ENCODE measurements around the gene NDUFB6.
A peak's percentile ranks its signal among the peaks of the same experiment; 100 is the strongest.
"Not testable (repeated sequence)": the region's sequence is repeated elsewhere in the genome, so short reads cannot be mapped to it uniquely, and the experiment has no call there.

The NDUFB6 gene

DNA sequence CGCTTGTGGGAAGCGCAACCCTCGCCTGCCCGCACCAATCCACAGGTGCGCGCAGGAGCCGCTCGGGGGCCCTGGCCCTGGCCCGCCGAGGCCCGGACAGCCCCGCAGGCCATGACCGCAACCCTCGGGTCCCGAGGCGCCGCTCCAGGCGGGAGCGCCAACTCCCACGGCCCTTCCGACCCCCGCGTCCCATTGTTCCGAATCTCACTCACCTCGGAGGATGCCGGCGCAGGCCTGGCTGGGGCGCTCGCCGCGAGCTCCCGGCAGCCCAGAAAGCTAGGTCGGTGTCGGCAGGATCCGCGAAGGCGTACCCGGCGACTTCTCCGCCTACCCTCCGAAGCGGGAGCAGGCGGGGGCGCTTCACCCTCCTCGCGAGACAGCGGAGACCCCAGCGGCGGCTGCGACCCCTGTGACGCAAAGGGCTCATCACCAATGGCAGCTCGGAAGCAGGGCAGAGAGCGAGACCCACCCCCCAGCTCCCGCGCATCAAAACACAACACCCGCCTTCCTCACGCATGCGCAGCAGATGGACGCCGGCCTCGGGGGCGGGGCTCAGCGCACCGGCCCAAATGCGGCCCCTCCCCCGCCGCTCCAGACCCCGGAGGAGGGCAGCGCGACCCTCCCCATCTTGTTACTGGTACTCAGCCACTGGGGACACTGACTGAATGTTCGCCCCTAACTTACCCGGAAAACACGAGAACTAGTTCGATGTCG is 22.2 kb downstream of the NDUFB6 start:
- TF ChIP-seq, protein P1, sequence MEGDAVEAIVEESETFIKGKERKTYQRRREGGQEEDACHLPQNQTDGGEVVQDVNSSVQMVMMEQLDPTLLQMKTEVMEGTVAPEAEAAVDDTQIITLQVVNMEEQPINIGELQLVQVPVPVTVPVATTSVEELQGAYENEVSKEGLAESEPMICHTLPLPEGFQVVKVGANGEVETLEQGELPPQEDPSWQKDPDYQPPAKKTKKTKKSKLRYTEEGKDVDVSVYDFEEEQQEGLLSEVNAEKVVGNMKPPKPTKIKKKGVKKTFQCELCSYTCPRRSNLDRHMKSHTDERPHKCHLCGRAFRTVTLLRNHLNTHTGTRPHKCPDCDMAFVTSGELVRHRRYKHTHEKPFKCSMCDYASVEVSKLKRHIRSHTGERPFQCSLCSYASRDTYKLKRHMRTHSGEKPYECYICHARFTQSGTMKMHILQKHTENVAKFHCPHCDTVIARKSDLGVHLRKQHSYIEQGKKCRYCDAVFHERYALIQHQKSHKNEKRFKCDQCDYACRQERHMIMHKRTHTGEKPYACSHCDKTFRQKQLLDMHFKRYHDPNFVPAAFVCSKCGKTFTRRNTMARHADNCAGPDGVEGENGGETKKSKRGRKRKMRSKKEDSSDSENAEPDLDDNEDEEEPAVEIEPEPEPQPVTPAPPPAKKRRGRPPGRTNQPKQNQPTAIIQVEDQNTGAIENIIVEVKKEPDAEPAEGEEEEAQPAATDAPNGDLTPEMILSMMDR (conservative IDR thresholded peaks at IDR 0.05), result no peak
- no peak for TF ChIP-seq ZFX (IDR thresholded peaks at IDR 0.05)
- H3K27ac ChIP-seq, result peak overlapping the region; percentile 83

DNA sequence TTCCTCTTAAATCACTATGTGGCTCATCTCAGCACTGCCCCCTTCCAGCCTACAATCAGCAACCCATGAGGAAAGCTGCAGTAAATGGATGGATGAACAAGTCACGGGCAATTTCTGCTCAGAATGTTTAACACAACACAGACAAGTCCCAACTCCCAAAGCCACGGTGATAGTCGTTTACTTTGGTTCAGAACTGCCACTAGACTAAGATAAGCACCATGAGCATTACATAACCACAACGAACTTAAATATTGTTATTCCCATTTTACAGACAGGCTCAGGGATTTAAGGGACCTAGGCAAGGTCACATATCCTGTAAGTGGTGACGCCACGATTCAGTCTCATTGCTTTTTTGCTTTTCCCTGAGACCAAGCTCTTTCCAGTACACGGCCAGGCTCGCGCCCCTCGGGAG is 22.8 kb downstream of the NDUFB6 start:
- TF ChIP-seq ZFX (IDR thresholded peaks at IDR 0.05), result no peak
- TF ChIP-seq, protein P1 (conservative IDR thresholded peaks at IDR 0.05), result 0 out of 2 replicates have a peak, but pooled peaks have one; percentile 3
- peak overlapping the region; percentile 83 for H3K27ac ChIP-seq

DNA sequence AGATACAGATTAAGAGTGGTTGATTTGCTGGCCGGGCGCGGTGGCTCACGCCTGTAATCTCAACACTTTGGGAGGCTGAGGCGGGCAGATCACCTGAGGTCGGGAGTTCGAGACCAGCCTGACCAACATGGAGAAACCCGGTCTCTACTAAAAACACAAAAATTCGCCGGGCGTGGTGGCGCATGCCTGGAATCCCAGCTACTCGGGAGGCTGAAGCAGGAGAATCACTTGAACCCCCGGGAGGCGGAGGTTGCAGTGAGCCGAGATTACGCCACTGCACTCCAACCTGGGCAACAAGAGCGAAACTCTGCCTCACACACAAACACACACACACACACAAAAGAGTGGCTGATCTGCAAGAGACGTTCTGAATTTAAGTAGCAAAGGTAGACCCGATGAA is 24.7 kb downstream of the NDUFB6 start:
- not testable (repeated sequence) for H3K27ac ChIP-seq

DNA sequence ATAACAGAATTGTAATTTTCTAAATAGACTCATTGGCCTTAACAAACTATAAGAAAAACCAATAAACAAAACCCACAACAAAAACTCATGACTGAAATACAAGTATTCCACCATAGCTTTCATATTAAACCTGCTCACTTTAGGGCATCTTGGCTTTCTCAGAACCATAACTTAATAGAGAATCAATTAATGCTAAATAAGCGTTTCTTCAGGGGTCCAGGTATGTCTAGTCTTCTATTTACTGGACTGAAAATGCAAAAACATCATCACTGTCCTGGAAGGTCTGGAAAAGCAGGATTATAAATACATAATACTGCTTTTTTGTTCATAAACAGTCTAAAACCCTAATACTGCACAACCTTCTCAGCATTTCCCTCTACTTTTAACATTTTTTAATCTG is 27.1 kb downstream of the NDUFB6 start:
- H3K27ac ChIP-seq, result no peak overlapping the region

DNA sequence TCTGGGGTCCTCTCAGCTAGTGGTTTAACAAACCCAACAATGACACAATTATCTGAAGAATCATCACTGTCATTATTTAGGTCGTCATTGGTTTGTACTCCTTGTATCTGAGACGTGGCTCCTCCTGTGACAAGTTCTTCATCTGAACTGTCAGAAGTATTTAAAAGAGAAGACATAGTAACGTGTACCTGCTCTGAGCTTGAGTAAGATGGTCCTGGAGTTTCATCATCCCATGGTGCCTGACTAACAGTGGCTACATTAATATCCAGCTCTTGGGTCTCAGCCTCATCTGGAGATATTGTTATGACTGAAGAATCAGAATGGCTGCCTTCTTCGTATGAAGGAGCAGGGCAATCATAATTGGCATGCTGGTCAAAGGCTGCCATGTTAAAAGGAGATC is 29.9 kb downstream of the NDUFB6 start:
- no peak for TF ChIP-seq ZFX (IDR thresholded peaks at IDR 0.05)
- TF ChIP-seq, protein P1 (conservative IDR thresholded peaks at IDR 0.05), result no peak
- no peak overlapping the region for H3K27ac ChIP-seq

More for the DNA sequence above, 27.1 kb downstream of the NDUFB6 start:
- TF ChIP-seq ZFX (IDR thresholded peaks at IDR 0.05), result no peak
- TF ChIP-seq, protein P1 (conservative IDR thresholded peaks at IDR 0.05), result no peak

DNA sequence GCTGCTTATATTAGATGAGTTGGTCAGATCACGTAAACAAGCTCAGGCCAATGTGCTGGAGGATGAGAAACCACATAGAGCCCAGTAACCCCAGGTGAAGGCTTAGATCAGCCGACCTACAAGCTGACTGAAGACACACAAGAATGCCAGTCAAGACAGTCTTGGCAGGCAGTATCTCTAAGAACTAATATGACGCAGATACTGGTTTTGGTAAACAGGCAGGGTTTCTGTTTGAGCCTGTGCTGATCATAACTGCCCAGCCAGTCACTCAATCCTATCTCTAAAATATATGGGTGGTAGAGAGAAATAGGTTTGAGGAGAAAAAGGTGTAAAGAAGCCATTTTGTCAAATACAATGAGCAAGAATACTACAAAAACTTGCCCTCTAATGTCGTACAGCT is 39.1 kb downstream of the NDUFB6 start:
- no peak overlapping the region for H3K27ac ChIP-seq
- no peak for TF ChIP-seq ZFX (IDR thresholded peaks at IDR 0.05)
- TF ChIP-seq, protein P1 (conservative IDR thresholded peaks at IDR 0.05), result no peak

- TF ChIP-seq, protein P1 (conservative IDR thresholded peaks at IDR 0.05), result no peak
- TF ChIP-seq ZFX (IDR thresholded peaks at IDR 0.05), result no peak
- H3K27ac ChIP-seq, result no peak overlapping the region
Measured at GRCh38 chr9:32533336-32533735, 39.6 kb downstream of the NDUFB6 start.

DNA sequence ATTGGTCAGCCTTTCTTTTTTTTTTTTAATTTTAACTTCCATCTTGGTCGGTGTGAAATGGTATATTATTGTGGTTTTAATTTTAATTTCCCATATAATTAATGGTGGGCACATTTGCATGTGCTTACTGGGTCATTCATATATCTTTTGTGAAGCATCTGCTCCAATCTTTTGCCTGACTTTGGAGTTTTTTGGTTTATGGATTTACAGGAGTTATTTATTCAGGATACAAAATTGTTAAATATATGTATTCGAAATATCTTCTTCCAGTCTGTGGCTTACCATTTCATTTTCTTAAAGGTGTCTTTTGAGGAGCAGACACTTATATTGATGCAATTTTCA is 46.3 kb downstream of the NDUFB6 start:
- H3K27ac ChIP-seq, result peak overlapping the region; percentile 63; the same call in 1 of the 2 replicates
- no peak for TF ChIP-seq ZFX (IDR thresholded peaks at IDR 0.05)
- TF ChIP-seq, protein P1 (conservative IDR thresholded peaks at IDR 0.05), result peak; percentile 59

All from C4-2B (cell line).